ENCODE data around the gene NSG2.

NSG2 gene

DNA sequence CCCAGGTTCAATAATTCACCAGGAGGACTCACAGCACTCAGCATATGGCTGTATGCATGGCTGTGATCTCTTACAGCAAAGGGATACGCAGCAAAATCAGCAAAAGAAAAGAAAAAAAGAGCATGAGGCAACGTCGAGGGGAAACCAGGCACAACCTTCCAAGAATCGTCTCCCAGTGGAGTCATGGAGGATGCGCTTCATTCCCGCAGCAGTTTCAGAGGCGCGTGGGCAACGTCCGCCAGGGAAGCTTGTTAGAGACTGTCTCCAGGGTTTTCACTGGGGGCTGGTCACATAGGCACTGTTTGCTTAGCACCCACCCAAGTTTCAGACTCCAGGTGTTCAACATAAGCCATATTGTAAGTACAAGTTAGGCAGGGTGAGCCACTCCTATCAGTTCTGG, 44.6 kb downstream of the NSG2 start:
- Mint-ChIP-seq H3K4me3 (no peak overlapping the region), H3K4me1 (no peaks in the 10 kb centered on the region), H3K27me3 (ENCODE audit: low read depth, poor library complexity) (peaks cover 22% of the 10 kb centered on the region), H3K27ac (no peak overlapping the region), H3K36me3 (ENCODE audit: low read depth) (no peaks in the 10 kb centered on the region), H3K9me3 (no peaks in the 10 kb centered on the region)
- no peak for DNase-seq
- TF ChIP-seq, protein P1, sequence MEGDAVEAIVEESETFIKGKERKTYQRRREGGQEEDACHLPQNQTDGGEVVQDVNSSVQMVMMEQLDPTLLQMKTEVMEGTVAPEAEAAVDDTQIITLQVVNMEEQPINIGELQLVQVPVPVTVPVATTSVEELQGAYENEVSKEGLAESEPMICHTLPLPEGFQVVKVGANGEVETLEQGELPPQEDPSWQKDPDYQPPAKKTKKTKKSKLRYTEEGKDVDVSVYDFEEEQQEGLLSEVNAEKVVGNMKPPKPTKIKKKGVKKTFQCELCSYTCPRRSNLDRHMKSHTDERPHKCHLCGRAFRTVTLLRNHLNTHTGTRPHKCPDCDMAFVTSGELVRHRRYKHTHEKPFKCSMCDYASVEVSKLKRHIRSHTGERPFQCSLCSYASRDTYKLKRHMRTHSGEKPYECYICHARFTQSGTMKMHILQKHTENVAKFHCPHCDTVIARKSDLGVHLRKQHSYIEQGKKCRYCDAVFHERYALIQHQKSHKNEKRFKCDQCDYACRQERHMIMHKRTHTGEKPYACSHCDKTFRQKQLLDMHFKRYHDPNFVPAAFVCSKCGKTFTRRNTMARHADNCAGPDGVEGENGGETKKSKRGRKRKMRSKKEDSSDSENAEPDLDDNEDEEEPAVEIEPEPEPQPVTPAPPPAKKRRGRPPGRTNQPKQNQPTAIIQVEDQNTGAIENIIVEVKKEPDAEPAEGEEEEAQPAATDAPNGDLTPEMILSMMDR (IDR thresholded peaks at IDR 0.05) = no peak

DNA sequence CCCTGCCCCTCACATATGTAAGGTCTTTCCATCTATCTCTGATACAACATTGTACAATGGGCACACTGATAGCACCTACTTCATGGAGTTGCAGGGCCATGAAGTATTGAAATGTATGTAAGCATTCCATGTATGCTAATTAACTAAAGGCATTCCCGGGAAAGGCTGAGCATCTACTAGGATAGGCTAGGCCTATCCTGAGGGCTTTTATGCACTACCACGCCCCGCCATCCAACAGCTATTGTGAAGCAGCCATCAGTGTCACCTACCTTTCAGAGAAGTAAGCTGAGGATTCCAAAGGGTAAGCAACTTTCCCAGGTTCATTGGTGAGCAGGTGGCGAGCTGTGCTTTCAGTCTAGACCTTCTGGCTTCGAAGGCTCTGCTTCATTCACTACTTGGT, 47.6 kb downstream of the NSG2 start:
- Mint-ChIP-seq H3K9me3 (no peaks in the 10 kb centered on the region), H3K27ac (no peak overlapping the region), H3K36me3 (ENCODE audit: low read depth) (no peaks in the 10 kb centered on the region), H3K27me3 (ENCODE audit: low read depth, poor library complexity) (peaks cover 26% of the 10 kb centered on the region), H3K4me3 (no peak overlapping the region), H3K4me1 (no peaks in the 10 kb centered on the region)
- no peak for DNase-seq
- TF ChIP-seq, protein P1 (IDR thresholded peaks at IDR 0.05) = no peak

DNA sequence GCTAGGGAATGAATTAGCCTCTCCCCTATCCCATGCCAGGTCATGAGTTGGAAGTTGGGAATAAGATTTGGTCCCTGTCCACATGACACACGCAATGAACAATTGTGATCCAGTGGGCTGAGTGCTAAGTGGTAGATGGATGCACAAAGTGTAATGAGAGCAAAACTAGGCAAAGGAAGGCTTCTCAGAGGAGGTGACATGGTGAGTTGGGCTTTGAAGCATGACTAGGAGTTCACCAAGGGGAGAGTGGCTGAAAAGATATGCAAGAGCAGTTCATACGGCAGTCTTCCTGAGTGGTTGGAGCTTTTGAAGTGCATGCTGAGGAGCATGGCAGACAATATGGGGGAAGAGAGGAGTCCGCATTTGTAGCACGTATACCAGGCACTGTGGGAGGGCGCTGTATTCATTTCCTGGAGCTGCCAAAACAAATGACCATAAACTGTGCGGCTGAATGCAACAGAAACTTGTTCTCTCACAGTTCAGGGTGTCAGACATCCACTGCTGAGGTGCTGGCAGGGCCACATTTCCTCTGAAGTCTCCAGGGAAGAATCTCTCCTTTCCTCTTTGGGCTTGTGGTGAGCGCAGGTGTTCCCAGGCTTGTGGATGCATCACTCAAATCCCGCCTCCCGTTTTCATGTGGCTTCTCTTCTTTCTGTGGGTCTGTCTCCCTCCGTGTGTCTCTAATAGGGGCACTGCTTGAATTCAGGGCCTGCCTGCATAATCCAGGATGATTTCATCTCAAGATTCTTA, 49.5 kb downstream of the NSG2 start:
- Mint-ChIP-seq H3K36me3 (ENCODE audit: low read depth) (no peaks in the 10 kb centered on the region), H3K4me1 (no peaks in the 10 kb centered on the region), H3K4me3 (no peak overlapping the region), H3K27ac (no peak overlapping the region), H3K9me3 (no peaks in the 10 kb centered on the region), H3K27me3 (ENCODE audit: low read depth, poor library complexity) (peaks cover 18% of the 10 kb centered on the region)
- DNase-seq = no peak
- TF ChIP-seq, protein P1 (IDR thresholded peaks at IDR 0.05) = no peak

DNA sequence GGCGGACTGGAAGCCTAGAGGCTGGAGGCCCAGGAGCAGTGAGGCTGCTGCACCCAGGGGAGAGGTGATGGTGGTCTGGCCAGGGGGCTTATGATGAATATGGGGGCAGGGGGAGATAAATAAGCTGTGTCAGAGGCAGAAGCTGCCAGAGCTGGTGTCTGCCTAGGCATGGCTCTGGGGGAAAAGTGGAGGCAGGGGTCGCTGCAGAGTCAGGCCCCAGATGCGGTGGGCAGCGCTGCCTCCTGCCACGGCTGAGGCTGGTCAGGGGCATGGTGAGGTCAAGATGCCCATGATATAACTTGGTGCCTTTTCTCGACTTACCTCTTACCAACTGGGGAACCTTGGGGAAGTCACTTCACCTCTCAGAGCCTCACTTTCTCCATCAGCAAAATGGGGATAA, 51.1 kb downstream of the NSG2 start:
- Mint-ChIP-seq H3K27me3 (ENCODE audit: low read depth, poor library complexity) (peaks cover 13% of the 10 kb centered on the region), H3K36me3 (ENCODE audit: low read depth) (no peaks in the 10 kb centered on the region), H3K4me3 (no peak overlapping the region), H3K9me3 (no peaks in the 10 kb centered on the region), H3K4me1 (no peaks in the 10 kb centered on the region), H3K27ac (no peak overlapping the region)
- TF ChIP-seq, protein P1 (IDR thresholded peaks at IDR 0.05) = no peak
- no peak for DNase-seq

DNA sequence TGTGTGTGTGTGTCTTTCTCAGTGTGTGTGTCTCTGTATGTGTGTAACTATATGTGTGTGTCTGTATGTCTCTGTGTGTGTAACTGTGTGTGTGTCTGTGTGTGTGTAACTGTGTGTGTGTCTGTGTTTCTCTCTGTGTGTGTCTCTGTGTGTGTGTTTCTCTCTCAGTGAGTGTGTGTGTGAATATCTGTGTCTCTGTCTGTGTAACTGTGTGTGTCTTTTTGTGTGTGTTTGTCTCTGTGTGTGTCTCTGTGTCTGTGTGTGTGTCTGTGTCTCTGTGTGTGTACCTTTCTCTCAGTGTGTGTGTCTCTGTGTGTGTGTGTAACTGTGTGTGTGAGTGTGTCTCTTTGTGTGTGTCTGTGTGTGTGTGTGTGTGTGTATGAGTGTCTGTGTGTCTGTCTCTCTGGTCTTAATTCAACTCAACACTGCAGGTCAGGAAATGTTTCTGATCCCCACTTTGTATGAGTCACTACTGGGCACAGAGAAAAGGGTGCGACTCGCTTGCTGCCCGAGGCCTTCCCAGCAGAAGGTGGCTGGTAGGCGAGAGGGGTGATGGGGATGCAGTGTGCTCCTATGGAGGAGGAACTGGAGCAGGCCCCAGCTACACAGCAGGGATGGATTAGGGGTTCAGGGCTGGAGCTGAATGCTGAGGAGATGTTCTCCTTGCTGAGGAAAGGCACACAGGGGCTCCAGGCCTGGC, 52.1 kb downstream of the NSG2 start:
- no peaks in the 10 kb centered on the region for H3K9me3 Mint-ChIP-seq
- TF ChIP-seq, protein P1 (IDR thresholded peaks at IDR 0.05) = no peak
- H3K27me3 Mint-ChIP-seq (ENCODE audit: low read depth, poor library complexity) = peaks cover 15% of the 10 kb centered on the region
- no peak for DNase-seq
- H3K4me3 Mint-ChIP-seq = no peak overlapping the region
- no peak overlapping the region for H3K27ac Mint-ChIP-seq
- H3K4me1 Mint-ChIP-seq = no peaks in the 10 kb centered on the region
- no peaks in the 10 kb centered on the region for H3K36me3 Mint-ChIP-seq (ENCODE audit: low read depth)

All from nephron progenitor cell (in vitro differentiated cells).